Right lobe of liver (tissue), 4 donors: Measurements from ENCODE around the gene UBAP1L.

Experiments used
- CTCF ChIP-seq, 4 donors: fragments of 200-600 bp in 3 of 4; fragments of 450-650 bp in 1 of 4; IDR thresholded peaks; one replicate each; pipeline versions ENCODE4 v1.5.1 to v1.8.0; 2016 to 2022; ENCODE audit warnings: antibody characterized with exemption in 4 of 4, mild to moderate bottlenecking in 2 of 4
- POLR2A ChIP-seq: fragments of 450-650 bp; IDR thresholded peaks from one replicate; pipeline ENCODE4 v1.6.1; 2017; ENCODE audit warnings: antibody characterized with exemption, mild to moderate bottlenecking
- donor health status: DM: no; HTN: no; CAD: no.
- donor health status: DM: no; HTN: no; CAD: no.
- donor health status: DM: no; HTN: yes; CAD: no.

GRCh38 chr15:65115086-65115485 lies at the start of gene UBAP1L:
- no peak for TF ChIP-seq CTCF (IDR thresholded peaks at IDR 0.05)
- no peak for TF ChIP-seq POLR2A
